Osteocyte (in vitro differentiated cells): ENCODE measurements around the gene OR6J1. TPM values are rescaled to one million over a fixed set of nuclear protein-coding genes. Genes with fewer than 3 reads are reported as not detected.

ENCODE experiments used
- DNase-seq: peaks from one replicate; pipeline ENCODE4 v3.0.0; 2021; ENCODE audit warnings: mixed read lengths; ENCODE audit not compliant: unreplicated experiment; ENCODE audit errors: extremely low spot score
- H3K27ac Mint-ChIP-seq: one replicate; pipeline ENCODE4 v1.8.0; 2021; ENCODE audit warnings: mild to moderate bottlenecking, mixed read lengths; ENCODE audit not compliant: unreplicated experiment
- H3K27me3 Mint-ChIP-seq: one replicate; pipeline ENCODE4 v1.8.0; 2021; ENCODE audit warnings: mixed read lengths; ENCODE audit not compliant: unreplicated experiment
- H3K36me3 Mint-ChIP-seq: one replicate; pipeline ENCODE4 v1.8.0; 2021; ENCODE audit warnings: mixed read lengths; ENCODE audit not compliant: unreplicated experiment
- H3K4me1 Mint-ChIP-seq: one replicate; pipeline ENCODE4 v1.8.0; 2021; ENCODE audit warnings: mixed read lengths; ENCODE audit not compliant: unreplicated experiment
- H3K4me3 Mint-ChIP-seq: one replicate; pipeline ENCODE4 v1.8.0; 2021; ENCODE audit warnings: mild to moderate bottlenecking, moderate library complexity, mixed read lengths; ENCODE audit not compliant: unreplicated experiment
- H3K9me3 Mint-ChIP-seq: one replicate; pipeline ENCODE4 v1.8.0; 2021; ENCODE audit warnings: mixed read lengths; ENCODE audit not compliant: unreplicated experiment
- total RNA-seq: library from RNA; stranded (reverse); gene quantifications from 2 replicates; pipeline ENCODE4 v1.2.1, GENCODE V29; 2021
- TF ChIP-seq, protein P1 (sequence below): fragments of 200-600 bp; sonication (generic); IDR thresholded peaks from 2 replicates; pipeline ENCODE4 v1.5.0; 2021; ENCODE audit warnings: antibody characterized with exemption, mild to moderate bottlenecking, moderate library complexity

The OR6J1 gene
- total RNA-seq, 1 donor from 2014 or later, result not detected

GRCh38 chr14:22668417-22668816, 24.3 kb upstream of the OR6J1 start:
- H3K4me1 Mint-ChIP-seq, result peaks cover 34% of the 10 kb centered on the region
- no peaks in the 10 kb centered on the region for H3K27me3 Mint-ChIP-seq
- peak overlapping the region; percentile 91 for H3K27ac Mint-ChIP-seq
- no peaks in the 10 kb centered on the region for H3K36me3 Mint-ChIP-seq
- DNase-seq, result no peak
- no peaks in the 10 kb centered on the region for H3K9me3 Mint-ChIP-seq
- peak overlapping the region; percentile 23 for H3K4me3 Mint-ChIP-seq
- TF ChIP-seq, protein P1, sequence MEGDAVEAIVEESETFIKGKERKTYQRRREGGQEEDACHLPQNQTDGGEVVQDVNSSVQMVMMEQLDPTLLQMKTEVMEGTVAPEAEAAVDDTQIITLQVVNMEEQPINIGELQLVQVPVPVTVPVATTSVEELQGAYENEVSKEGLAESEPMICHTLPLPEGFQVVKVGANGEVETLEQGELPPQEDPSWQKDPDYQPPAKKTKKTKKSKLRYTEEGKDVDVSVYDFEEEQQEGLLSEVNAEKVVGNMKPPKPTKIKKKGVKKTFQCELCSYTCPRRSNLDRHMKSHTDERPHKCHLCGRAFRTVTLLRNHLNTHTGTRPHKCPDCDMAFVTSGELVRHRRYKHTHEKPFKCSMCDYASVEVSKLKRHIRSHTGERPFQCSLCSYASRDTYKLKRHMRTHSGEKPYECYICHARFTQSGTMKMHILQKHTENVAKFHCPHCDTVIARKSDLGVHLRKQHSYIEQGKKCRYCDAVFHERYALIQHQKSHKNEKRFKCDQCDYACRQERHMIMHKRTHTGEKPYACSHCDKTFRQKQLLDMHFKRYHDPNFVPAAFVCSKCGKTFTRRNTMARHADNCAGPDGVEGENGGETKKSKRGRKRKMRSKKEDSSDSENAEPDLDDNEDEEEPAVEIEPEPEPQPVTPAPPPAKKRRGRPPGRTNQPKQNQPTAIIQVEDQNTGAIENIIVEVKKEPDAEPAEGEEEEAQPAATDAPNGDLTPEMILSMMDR, result no peak

- DNase-seq, result no peak
- Mint-ChIP-seq H3K27ac (peak overlapping the region; percentile 91), H3K9me3 (no peaks in the 10 kb centered on the region), H3K4me3 (no peak overlapping the region), H3K4me1 (peaks cover 34% of the 10 kb centered on the region), H3K27me3 (no peaks in the 10 kb centered on the region), H3K36me3 (no peaks in the 10 kb centered on the region)
- TF ChIP-seq, protein P1, result no peak
Observed at GRCh38 chr14:22667881-22668280, 23.7 kb upstream of the OR6J1 start.

DNA sequence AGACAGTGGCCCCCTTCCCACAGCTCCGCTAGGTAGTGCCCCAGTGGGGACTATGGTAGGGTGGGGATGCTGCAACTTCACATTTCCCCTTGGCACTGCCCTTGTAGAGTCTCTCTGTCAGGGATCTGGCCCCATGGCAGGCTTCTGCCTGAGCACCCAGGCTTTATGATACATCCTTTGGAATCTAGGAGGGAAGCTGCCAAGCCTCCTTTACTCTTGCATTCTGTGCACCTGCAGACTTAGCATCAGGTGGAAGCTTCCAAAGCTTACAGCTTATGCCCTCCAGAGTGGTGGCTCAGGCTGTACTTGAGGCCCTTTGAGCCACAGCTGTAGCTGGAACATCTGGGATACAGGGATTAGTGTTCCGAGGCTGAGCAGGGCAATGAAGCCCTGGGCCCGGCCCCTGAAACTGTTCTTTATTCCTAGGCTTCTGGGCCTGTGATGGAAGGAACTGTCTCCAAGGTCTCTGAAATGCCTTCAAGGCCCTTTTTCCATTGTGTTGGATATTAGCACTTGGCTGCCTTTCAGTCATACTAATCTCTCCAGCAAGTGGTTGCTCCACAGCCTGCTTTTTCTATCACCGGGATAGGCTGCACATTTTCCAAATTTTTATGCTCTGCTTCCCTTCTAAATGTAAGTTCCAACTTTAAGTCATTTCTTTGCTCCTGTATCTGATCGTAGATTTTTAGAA, 22.2 kb upstream of the OR6J1 start:
- H3K36me3 Mint-ChIP-seq, result no peaks in the 10 kb centered on the region
- TF ChIP-seq, protein P1, result no peak
- no peaks in the 10 kb centered on the region for H3K27me3 Mint-ChIP-seq
- no peaks in the 10 kb centered on the region for H3K9me3 Mint-ChIP-seq
- peaks cover 34% of the 10 kb centered on the region for H3K4me1 Mint-ChIP-seq
- DNase-seq, result no peak
- H3K27ac Mint-ChIP-seq, result no peak overlapping the region
- no peak overlapping the region for H3K4me3 Mint-ChIP-seq

DNA sequence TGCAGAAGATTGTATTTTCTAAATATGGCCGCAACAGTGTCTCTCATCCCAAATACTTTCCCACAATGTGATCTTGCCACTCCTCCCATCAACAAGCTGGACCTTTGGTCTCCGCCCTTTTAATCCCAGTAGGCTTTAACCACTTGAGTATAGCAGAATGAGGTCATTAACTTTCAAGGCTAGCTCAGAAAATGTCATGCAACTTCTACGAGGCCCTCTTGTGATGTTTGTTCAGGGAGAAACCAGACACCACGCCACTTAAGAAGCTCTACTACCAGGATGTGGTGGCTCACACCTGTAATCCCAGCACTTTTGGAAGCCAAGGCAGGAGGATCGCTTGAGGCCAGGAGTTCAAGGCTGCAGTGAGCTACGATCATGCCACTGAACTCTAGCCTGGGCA, 20.1 kb upstream of the OR6J1 start:
- Mint-ChIP-seq H3K36me3 (no peaks in the 10 kb centered on the region), H3K27me3 (no peaks in the 10 kb centered on the region), H3K4me1 (peaks cover 28% of the 10 kb centered on the region), H3K4me3 (no peak overlapping the region), H3K27ac (peak overlapping the region; percentile 48), H3K9me3 (no peaks in the 10 kb centered on the region)
- DNase-seq, result no peak
- TF ChIP-seq, protein P1, result no peak

GRCh38 chr14:22660654-22661053, 16.5 kb upstream of the OR6J1 start:
- no peak for DNase-seq
- no peaks in the 10 kb centered on the region for H3K27me3 Mint-ChIP-seq
- no peaks in the 10 kb centered on the region for H3K9me3 Mint-ChIP-seq
- H3K4me1 Mint-ChIP-seq, result peaks cover 31% of the 10 kb centered on the region
- no peak overlapping the region for H3K27ac Mint-ChIP-seq
- TF ChIP-seq, protein P1, result no peak
- no peak overlapping the region for H3K4me3 Mint-ChIP-seq
- no peaks in the 10 kb centered on the region for H3K36me3 Mint-ChIP-seq
